Skeletal muscle satellite cell (primary cell): ENCODE data around the gene CALM3.

Experiments
- H3K27me3 ChIP-seq: 2 replicates; pipeline ENCODE4 v1.7.0; 2013; ENCODE audit warnings: low read length; ENCODE audit not compliant: control insufficient read depth, insufficient read depth
- H3K36me3 ChIP-seq: 2 replicates; pipeline ENCODE4 v1.7.0; 2013; ENCODE audit warnings: mild to moderate bottlenecking, control low read depth, low read length; ENCODE audit not compliant: insufficient read depth
- H3K4me1 ChIP-seq: 2 replicates; pipeline ENCODE4 v1.7.0; 2013; ENCODE audit warnings: low read length; ENCODE audit not compliant: control insufficient read depth, insufficient read depth
- H3K4me2 ChIP-seq: 2 replicates; pipeline ENCODE4 v1.7.0; 2013; ENCODE audit warnings: mild to moderate bottlenecking, low read length
- H3K4me3 ChIP-seq: 2 replicates; pipeline ENCODE4 v1.7.0; 2013; ENCODE audit warnings: low read length
- H3K9ac ChIP-seq: 2 replicates; pipeline ENCODE4 v1.7.0; 2013; ENCODE audit warnings: mild to moderate bottlenecking, low read depth, low read length, moderate library complexity
- H3K9me3 ChIP-seq: replicated peaks from 2 replicates; pipeline ENCODE4 v1.7.0; 2013; ENCODE audit warnings: mild to moderate bottlenecking, control low read depth, low read length

The CALM3 gene

GRCh38 chr19:46646402-46646801 lies 45.3 kb downstream of the CALM3 start:
- peaks cover 18% of the 10 kb centered on the region for H3K27me3 ChIP-seq
- H3K4me2 ChIP-seq: no peak overlapping the region
- H3K9ac ChIP-seq: no peak overlapping the region
- no peak overlapping the region for H3K4me3 ChIP-seq
- H3K9me3 ChIP-seq: peaks cover 6% of the 10 kb centered on the region
- H3K4me1 ChIP-seq: no peaks in the 10 kb centered on the region
- H3K36me3 ChIP-seq: no peaks in the 10 kb centered on the region

- Histone ChIP-seq H3K4me3 (no peak overlapping the region), H3K27me3 (peaks cover 18% of the 10 kb centered on the region), H3K9ac (no peak overlapping the region), H3K9me3 (peaks cover 6% of the 10 kb centered on the region), H3K4me1 (no peaks in the 10 kb centered on the region), H3K36me3 (no peaks in the 10 kb centered on the region), H3K4me2 (no peak overlapping the region)
Measured at GRCh38 chr19:46648060-46648960, 47.2 kb downstream of the CALM3 start.

DNA sequence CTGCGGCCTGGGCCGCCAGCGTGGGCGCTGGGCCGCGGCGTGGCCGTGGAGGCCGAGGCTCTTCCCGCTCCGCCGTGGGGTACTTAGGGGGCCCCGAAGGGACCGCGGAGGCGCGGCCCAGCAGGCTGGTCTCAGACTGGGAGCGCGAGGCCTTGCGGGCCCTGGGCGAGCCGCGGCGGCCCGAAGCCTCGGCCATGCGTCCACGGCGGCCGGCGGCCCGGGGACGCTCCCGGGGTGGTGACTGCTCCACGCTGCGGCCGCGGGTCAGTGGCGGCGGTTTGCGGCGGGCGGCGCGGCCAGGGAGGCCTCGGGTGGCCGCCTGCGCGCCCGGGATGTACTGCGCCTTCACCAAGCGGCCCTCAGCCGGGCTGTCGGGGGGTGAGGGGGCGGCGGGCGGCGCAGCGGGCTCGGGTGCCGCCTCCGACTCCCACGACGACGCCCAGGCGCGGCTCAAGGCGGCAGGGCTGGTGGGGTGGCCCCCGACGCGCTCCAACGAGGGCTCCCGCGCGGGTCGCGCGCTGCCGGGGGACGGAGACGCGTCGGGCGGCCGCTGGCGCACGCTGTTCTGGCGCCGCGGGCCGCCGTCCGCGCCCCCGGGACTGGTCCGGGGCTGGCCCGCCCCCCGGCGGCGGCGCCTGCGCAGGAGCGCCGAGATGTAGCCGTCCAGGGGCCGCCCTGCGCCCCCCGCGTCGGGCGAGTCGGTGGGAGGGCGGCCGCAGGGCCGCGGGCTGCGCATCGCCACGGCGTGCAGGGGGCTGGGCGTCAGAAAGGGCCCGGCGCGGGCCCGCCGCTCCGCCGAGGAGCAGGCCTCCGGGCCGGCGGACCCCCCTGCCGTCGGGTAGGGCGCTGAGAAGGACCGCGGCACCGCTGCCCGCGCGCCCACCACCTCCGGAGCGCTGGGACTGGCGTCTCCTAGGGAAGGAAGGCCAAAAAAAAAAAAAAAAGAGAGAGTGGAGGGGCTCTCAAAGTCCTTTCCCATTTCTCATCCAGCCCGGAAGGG lies 48.1 kb downstream of the CALM3 start:
- Histone ChIP-seq H3K27me3 (peaks cover 21% of the 10 kb centered on the region), H3K9me3 (peaks cover 6% of the 10 kb centered on the region), H3K9ac (no peak overlapping the region), H3K4me3 (no peak overlapping the region), H3K36me3 (no peaks in the 10 kb centered on the region), H3K4me2 (no peak overlapping the region), H3K4me1 (no peaks in the 10 kb centered on the region)

- H3K36me3 ChIP-seq: no peaks in the 10 kb centered on the region
Measured at GRCh38 chr19:46650445-46650844, 49.3 kb downstream of the CALM3 start.

DNA sequence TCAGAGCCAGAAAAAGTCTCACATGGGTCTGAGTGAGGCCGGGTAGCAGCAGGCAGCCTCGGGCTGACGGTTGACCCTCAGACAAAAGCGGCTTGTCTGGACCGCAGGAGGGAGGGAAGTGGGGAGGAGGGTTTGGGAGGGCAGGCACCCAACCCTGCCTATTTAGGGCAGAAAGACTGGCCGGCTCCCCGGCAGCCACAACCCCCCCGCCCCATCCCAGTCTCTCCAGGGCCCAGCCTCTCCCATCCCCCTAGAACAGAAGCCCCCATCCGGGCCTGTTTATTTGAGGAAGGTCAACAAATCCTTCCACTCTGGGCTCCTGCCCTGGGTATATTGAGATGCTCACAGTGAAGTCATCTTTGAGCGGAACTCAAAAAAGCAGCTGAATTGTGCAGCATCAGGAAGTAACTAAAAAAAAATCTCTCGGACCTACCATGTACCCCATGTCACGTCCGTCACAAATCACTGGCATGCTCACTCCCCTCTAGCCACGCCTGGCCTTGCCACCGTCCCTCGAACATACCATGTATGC lies 53.6 kb downstream of the CALM3 start:
- Histone ChIP-seq H3K9ac (no peak overlapping the region), H3K27me3 (peaks cover 23% of the 10 kb centered on the region)

More at GRCh38 chr19:46650445-46650844, 49.3 kb downstream of the CALM3 start:
- Histone ChIP-seq H3K27me3 (peaks cover 24% of the 10 kb centered on the region), H3K9ac (no peak overlapping the region), H3K4me3 (no peak overlapping the region), H3K4me1 (no peaks in the 10 kb centered on the region), H3K4me2 (no peak overlapping the region), H3K9me3 (peaks cover 6% of the 10 kb centered on the region)

DNA sequence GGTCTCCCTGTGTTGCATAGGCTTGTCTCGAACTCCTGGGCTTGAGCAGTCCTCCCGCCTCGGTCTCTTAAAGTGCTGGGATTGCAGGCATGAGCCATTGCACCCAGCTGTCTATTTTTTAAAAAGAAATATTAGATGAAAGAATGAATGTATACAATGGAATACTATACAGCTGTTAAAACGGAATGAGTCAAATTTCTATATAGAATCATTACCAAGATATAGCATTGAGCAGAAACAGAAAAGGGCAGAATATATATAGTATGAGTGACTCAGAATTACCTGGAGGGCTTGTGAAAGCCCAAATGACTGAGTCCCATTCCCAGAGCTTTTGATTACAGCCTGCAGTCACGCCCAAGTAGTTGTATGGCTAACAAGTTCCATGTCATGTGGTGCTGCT lies 55.4 kb downstream of the CALM3 start:
- peaks cover 30% of the 10 kb centered on the region for H3K27me3 ChIP-seq
- H3K9me3 ChIP-seq: no peaks in the 10 kb centered on the region
- H3K9ac ChIP-seq: no peak overlapping the region
- H3K4me1 ChIP-seq: peaks cover 17% of the 10 kb centered on the region
- no peaks in the 10 kb centered on the region for H3K36me3 ChIP-seq
- H3K4me3 ChIP-seq: no peak overlapping the region
- no peak overlapping the region for H3K4me2 ChIP-seq

More for the DNA sequence above, 53.6 kb downstream of the CALM3 start:
- Histone ChIP-seq H3K4me3 (no peak overlapping the region), H3K4me2 (no peak overlapping the region), H3K36me3 (no peaks in the 10 kb centered on the region), H3K4me1 (peaks cover 4% of the 10 kb centered on the region), H3K9me3 (no peaks in the 10 kb centered on the region)

GRCh38 chr19:46659151-46660007 lies 58.2 kb downstream of the CALM3 start:
- Histone ChIP-seq H3K9me3 (no peaks in the 10 kb centered on the region), H3K36me3 (no peaks in the 10 kb centered on the region), H3K9ac (no peak overlapping the region), H3K4me1 (peaks cover 20% of the 10 kb centered on the region), H3K4me3 (no peak overlapping the region), H3K27me3 (peaks cover 31% of the 10 kb centered on the region), H3K4me2 (peak overlapping the region; percentile 46)

GRCh38 chr19:46660008-46660517 lies 58.9 kb downstream of the CALM3 start:
- H3K36me3 ChIP-seq: no peaks in the 10 kb centered on the region
- H3K4me3 ChIP-seq: peak overlapping the region; percentile 71
- H3K4me1 ChIP-seq: peaks cover 20% of the 10 kb centered on the region
- H3K9me3 ChIP-seq: no peaks in the 10 kb centered on the region
- H3K9ac ChIP-seq: peak overlapping the region; percentile 51
- H3K4me2 ChIP-seq: peak overlapping the region; percentile 97
- peaks cover 32% of the 10 kb centered on the region for H3K27me3 ChIP-seq
